Breast epithelium (tissue), 3 donors: ENCODE measurements around the gene RTRAF.

ENCODE experiments used
- CTCF ChIP-seq, 3 donors: fragments of 450-650 bp; IDR thresholded peaks; one replicate each; pipeline ENCODE4 v1.5.1; 2016 to 2017; ENCODE audit warnings: antibody characterized with exemption in 3 of 3, mild to moderate bottlenecking in 3 of 3, moderate library complexity in 3 of 3
- POLR2AphosphoS5 ChIP-seq, 3 donors: sonication (generic); formaldehyde crosslinking; IDR thresholded peaks; one replicate each; pipeline ENCODE4 v1.6.1; 2017; ENCODE audit warnings: antibody characterized with exemption in 3 of 3

- no peak for TF ChIP-seq CTCF (IDR thresholded peaks at IDR 0.05)
- no peak for TF ChIP-seq POLR2AphosphoS5 (IDR thresholded peaks at IDR 0.05)
Measured at GRCh38 chr14:51999084-51999483, 9.7 kb downstream of the RTRAF start.
